ENCODE measurements around the gene GSTA3.
"Not testable (repeated sequence)": the region's sequence is repeated elsewhere in the genome, so short reads cannot be mapped to it uniquely, and the experiment has no call there.

Gene GSTA3

GRCh38 chr6:52909531-52909930, at the start of gene GSTA3:
GSTA3 (minus strand) TSS chr6:52909698; CDS start chr6:52905834, 3,864 bp downstream.
- DNase-seq: no peak

- DNase-seq: no peak
These were observed 49.2 kb upstream of the GSTA3 start for GRCh38 chr6:52958546-52959255.

- DNase-seq: no peak
These were observed 46.4 kb upstream of the GSTA3 start for GRCh38 chr6:52955871-52956270.

GRCh38 chr6:52953911-52954839, 44.7 kb upstream of the GSTA3 start:
- no peak for DNase-seq

GRCh38 chr6:52946306-52946705, 36.8 kb upstream of the GSTA3 start:
- DNase-seq: no peak

GRCh38 chr6:52942821-52943220, 33.3 kb upstream of the GSTA3 start:
- not testable (repeated sequence) for DNase-seq

GRCh38 chr6:52942221-52942620, 32.7 kb upstream of the GSTA3 start:
- DNase-seq: no peak

GRCh38 chr6:52937908-52938307, 28.4 kb upstream of the GSTA3 start:
- no peak for DNase-seq

GRCh38 chr6:52933778-52934177, 24.3 kb upstream of the GSTA3 start:
- DNase-seq: no peak

GRCh38 chr6:52931351-52931750, 21.9 kb upstream of the GSTA3 start:
- no peak for DNase-seq

- DNase-seq: no peak
These were observed 20.0 kb upstream of the GSTA3 start for GRCh38 chr6:52929321-52930164.

GRCh38 chr6:52927451-52927850, 18.0 kb upstream of the GSTA3 start:
- no peak for DNase-seq

- DNase-seq: no peak
These were observed 16.7 kb upstream of the GSTA3 start for GRCh38 chr6:52925919-52926792.

GRCh38 chr6:52925042-52925441, 15.5 kb upstream of the GSTA3 start:
- no peak for DNase-seq

- not testable (repeated sequence) for DNase-seq
These were observed 14.2 kb upstream of the GSTA3 start for GRCh38 chr6:52923689-52924088.

GRCh38 chr6:52922161-52922560, 12.7 kb upstream of the GSTA3 start:
- no peak for DNase-seq

- DNase-seq: no peak
These were observed 12.2 kb upstream of the GSTA3 start for GRCh38 chr6:52921743-52922142.

- DNase-seq: not testable (repeated sequence)
These were observed 10.0 kb upstream of the GSTA3 start for GRCh38 chr6:52919511-52919910.

GRCh38 chr6:52918771-52919170, 9.3 kb upstream of the GSTA3 start:
- not testable (repeated sequence) for DNase-seq

GRCh38 chr6:52918027-52918686, 8.7 kb upstream of the GSTA3 start:
- DNase-seq: not testable (repeated sequence)

GRCh38 chr6:52914516-52914915, 5.0 kb upstream of the GSTA3 start:
- DNase-seq: no peak
